Panc1 (cell line): Measurements from ENCODE around the gene NYAP1. TPM values are rescaled to one million over a fixed set of nuclear protein-coding genes. Genes with fewer than 3 reads are reported as not detected.

ENCODE experiments used
- ATAC-seq: fragments of 200-7000 bp; cut with Tn5 transposase; 2 replicates; pipeline ENCODE4 v1.9.1; 2020; ENCODE audit warnings: mild to moderate bottlenecking, moderate library complexity
- BruUV-seq: library from RNA; stranded (reverse); fragments of 400-500 nt; replicated peaks from 2 replicates; lab custom pipeline; 2021; lab: Mats Ljungman, UMichigan
- CTCF ChIA-PET: fragments of 300-600 bp; sonication (Branson Sonifier 250); formaldehyde crosslinking; loops from one replicate; lab custom pipeline; 2022; ENCODE audit warnings: antibody characterized with exemption; lab: Charles Lee
- POLR2A ChIA-PET: fragments of 300-600 bp; sonication (Branson Sonifier 250); formaldehyde crosslinking; loops from one replicate; lab custom pipeline; 2022; ENCODE audit warnings: antibody characterized with exemption; lab: Charles Lee
- DNase-seq: peaks from one replicate; pipeline ENCODE4 v3.0.0-alpha.2; 2010; ENCODE audit warnings: low read depth, low spot score
- H3K27ac ChIP-seq: 2 replicates; pipeline ENCODE4 v1.5.1; 2011; ENCODE audit warnings: mild to moderate bottlenecking, low read length, inconsistent platforms
- H3K27me3 ChIP-seq: fragments of 200-500 bp; sonication (Bioruptor generic); 2 replicates; pipeline ENCODE4 v1.6.0; 2014; ENCODE audit warnings: low read length, inconsistent platforms; ENCODE audit not compliant: control insufficient read depth, insufficient read depth
- H3K36me3 ChIP-seq: fragments of 200-500 bp; sonication (Bioruptor generic); 2 replicates; pipeline ENCODE4 v1.5.1; 2014; ENCODE audit warnings: inconsistent platforms, mild to moderate bottlenecking, low read length, moderate library complexity; ENCODE audit not compliant: control insufficient read depth, insufficient read depth
- H3K4me1 ChIP-seq: 2 replicates; pipeline ENCODE4 v1.5.1; 2011; ENCODE audit warnings: inconsistent platforms, mild to moderate bottlenecking, low read length, moderate library complexity; ENCODE audit not compliant: control insufficient read depth, insufficient read depth
- H3K4me3 ChIP-seq, 2 experiments: 2 replicates each; pipeline ENCODE4 v1.5.1; 2011 to 2012; ENCODE audit warnings: low read depth in 2 of 2, low read length in 2 of 2, mild to moderate bottlenecking in 2 of 2, inconsistent platforms in 1 of 2, moderate library complexity in 1 of 2
- H3K9me3 ChIP-seq: fragments of 200-500 bp; sonication (Bioruptor generic); 2 replicates; pipeline ENCODE4 v1.5.1; 2014; ENCODE audit warnings: low read depth, mild to moderate bottlenecking, inconsistent platforms, low read length, moderate library complexity; ENCODE audit not compliant: control insufficient read depth, insufficient read depth
- POLR2AphosphoS5 ChIP-seq: IDR thresholded peaks from 2 replicates; pipeline ENCODE4 v1.6.1; 2012; ENCODE audit warnings: mild to moderate bottlenecking, low read depth, low read length, moderate library complexity
- SIN3A ChIP-seq: IDR thresholded peaks from 2 replicates; pipeline ENCODE4 v1.6.1; 2012; ENCODE audit warnings: low read depth, mild to moderate bottlenecking, low read length, moderate library complexity, borderline replicate concordance; ENCODE audit not compliant: insufficient read depth
- TCF7L2 ChIP-seq: IDR thresholded peaks from 2 replicates; pipeline ENCODE4 v1.6.1; 2011; ENCODE audit warnings: mild to moderate bottlenecking, low read depth, low read length, inconsistent platforms
- in situ Hi-C: cut with HindIII; loops from 2 replicates; pipeline ENCODE4 v1.10.0; 2016; ENCODE audit warnings: low sequenced_read_pairs, low pct_unique_long_range_greater_than_20kb
- intact Hi-C: fragments of 100-400 bp; cut with micrococcal nuclease; formaldehyde crosslinking; loops from one replicate; pipeline ENCODE4 v1.10.0; 2022; ENCODE audit not compliant: unreplicated experiment
- total RNA-seq: library from RNA; stranded (reverse); gene quantifications from one replicate; pipeline ENCODE4 v1.2.1, GENCODE V29; 2021; ENCODE audit not compliant: unreplicated experiment
- TF ChIP-seq, protein P1 (sequence below): fragments of 450-650 bp; IDR thresholded peaks from 2 replicates; pipeline ENCODE4 v1.5.1; 2017; ENCODE audit warnings: mild to moderate bottlenecking
- TF ChIP-seq, protein P2 (sequence below), 2 experiments: IDR thresholded peaks; 2 replicates each; pipeline ENCODE4 v1.6.1; 2011 to 2012; ENCODE audit warnings: low read depth in 2 of 2, control low read depth in 1 of 2, low read length in 1 of 2, mild to moderate bottlenecking in 1 of 2, moderate library complexity in 1 of 2; ENCODE audit not compliant: insufficient read depth in 1 of 2

Gene NYAP1
- total RNA-seq, 1 experiment from 2014 or later, result 4.0 TPM

DNA sequence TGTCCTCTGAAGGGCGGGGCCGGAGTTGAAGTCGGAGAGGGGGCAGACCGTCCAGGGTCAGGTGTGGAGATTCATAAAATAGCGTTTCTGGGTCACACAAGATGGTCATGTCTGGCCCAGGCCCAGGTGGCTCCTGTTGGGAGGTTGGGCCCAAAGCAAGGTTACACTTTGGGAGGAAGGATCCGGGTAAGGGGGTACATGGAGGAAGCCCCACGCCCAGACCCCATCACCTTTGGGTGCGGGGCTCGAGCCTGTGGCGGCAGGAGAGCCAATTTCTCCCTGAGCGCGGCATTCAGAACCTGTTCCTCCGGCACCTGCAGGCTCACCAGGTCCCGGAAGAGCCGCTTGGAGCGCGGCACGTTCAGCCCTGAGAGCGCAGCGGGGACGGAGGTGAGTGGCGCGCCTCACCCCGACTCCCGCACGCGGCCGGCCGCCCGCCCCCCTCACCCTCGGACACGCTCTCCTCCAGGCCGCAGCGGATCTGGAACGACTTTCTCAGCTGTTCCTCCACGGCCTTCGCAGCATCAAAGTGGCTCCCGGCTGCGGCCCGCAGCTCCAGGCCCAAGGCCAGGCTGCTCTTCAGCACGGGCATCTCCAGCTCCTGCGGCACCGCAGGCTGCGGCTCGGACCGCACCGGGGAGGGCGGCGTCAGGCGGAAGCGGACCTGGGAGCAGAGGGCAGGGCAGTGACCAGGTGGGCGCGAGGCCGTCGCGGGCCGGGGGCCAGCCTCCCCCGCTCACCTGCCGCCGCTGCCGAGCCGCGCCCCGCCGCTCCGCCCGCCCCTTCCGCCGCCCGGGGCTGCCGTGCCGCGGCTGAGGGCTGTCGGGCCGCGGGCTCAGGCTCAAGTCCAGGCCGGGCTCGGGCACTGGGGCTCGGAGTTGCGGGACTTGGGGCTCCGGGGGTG is 48.1 kb upstream of the NYAP1 start:
- in situ Hi-C loops (no loop called here), intact Hi-C loops (no loop called here)
- H3K4me3 ChIP-seq, result peak overlapping the region; percentile 67 to 82
- H3K4me1 ChIP-seq, result peaks cover 43% of the 10 kb centered on the region
- no peaks in the 10 kb centered on the region for H3K27me3 ChIP-seq
- BruUV-seq, result TSS peak; percentile 96
- no peak for DNase-seq
- H3K9me3 ChIP-seq, result no peaks in the 10 kb centered on the region
- POLR2A ChIA-PET, result no interaction called here
- CTCF ChIA-PET, result interaction anchor here (1.0 kb wide), 1 partner anchor 110 kb away, joined by 4 read pairs; no protein-coding TSS in a partner anchor
- H3K27ac ChIP-seq, result peak overlapping the region; percentile 86
- ATAC-seq, result peak; percentile 68
- H3K36me3 ChIP-seq, result no peaks in the 10 kb centered on the region; the same call in 1 of the 2 replicates
- peak; percentile 66 for TF ChIP-seq POLR2AphosphoS5
- peak; percentile 30; the same call in 1 of the 2 replicates for TF ChIP-seq SIN3A
- TF ChIP-seq, protein P1, sequence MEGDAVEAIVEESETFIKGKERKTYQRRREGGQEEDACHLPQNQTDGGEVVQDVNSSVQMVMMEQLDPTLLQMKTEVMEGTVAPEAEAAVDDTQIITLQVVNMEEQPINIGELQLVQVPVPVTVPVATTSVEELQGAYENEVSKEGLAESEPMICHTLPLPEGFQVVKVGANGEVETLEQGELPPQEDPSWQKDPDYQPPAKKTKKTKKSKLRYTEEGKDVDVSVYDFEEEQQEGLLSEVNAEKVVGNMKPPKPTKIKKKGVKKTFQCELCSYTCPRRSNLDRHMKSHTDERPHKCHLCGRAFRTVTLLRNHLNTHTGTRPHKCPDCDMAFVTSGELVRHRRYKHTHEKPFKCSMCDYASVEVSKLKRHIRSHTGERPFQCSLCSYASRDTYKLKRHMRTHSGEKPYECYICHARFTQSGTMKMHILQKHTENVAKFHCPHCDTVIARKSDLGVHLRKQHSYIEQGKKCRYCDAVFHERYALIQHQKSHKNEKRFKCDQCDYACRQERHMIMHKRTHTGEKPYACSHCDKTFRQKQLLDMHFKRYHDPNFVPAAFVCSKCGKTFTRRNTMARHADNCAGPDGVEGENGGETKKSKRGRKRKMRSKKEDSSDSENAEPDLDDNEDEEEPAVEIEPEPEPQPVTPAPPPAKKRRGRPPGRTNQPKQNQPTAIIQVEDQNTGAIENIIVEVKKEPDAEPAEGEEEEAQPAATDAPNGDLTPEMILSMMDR, result no peak
- TF ChIP-seq TCF7L2, result 0 out of 2 replicates have a peak, but pooled peaks have one; percentile 61
- TF ChIP-seq, protein P2, sequence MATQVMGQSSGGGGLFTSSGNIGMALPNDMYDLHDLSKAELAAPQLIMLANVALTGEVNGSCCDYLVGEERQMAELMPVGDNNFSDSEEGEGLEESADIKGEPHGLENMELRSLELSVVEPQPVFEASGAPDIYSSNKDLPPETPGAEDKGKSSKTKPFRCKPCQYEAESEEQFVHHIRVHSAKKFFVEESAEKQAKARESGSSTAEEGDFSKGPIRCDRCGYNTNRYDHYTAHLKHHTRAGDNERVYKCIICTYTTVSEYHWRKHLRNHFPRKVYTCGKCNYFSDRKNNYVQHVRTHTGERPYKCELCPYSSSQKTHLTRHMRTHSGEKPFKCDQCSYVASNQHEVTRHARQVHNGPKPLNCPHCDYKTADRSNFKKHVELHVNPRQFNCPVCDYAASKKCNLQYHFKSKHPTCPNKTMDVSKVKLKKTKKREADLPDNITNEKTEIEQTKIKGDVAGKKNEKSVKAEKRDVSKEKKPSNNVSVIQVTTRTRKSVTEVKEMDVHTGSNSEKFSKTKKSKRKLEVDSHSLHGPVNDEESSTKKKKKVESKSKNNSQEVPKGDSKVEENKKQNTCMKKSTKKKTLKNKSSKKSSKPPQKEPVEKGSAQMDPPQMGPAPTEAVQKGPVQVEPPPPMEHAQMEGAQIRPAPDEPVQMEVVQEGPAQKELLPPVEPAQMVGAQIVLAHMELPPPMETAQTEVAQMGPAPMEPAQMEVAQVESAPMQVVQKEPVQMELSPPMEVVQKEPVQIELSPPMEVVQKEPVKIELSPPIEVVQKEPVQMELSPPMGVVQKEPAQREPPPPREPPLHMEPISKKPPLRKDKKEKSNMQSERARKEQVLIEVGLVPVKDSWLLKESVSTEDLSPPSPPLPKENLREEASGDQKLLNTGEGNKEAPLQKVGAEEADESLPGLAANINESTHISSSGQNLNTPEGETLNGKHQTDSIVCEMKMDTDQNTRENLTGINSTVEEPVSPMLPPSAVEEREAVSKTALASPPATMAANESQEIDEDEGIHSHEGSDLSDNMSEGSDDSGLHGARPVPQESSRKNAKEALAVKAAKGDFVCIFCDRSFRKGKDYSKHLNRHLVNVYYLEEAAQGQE (IDR thresholded peaks at IDR 0.05; ENCODE audit: insufficient read depth in 1 of 2, low read depth in 2 of 2, low read length in 1 of 2), result no peak

DNA sequence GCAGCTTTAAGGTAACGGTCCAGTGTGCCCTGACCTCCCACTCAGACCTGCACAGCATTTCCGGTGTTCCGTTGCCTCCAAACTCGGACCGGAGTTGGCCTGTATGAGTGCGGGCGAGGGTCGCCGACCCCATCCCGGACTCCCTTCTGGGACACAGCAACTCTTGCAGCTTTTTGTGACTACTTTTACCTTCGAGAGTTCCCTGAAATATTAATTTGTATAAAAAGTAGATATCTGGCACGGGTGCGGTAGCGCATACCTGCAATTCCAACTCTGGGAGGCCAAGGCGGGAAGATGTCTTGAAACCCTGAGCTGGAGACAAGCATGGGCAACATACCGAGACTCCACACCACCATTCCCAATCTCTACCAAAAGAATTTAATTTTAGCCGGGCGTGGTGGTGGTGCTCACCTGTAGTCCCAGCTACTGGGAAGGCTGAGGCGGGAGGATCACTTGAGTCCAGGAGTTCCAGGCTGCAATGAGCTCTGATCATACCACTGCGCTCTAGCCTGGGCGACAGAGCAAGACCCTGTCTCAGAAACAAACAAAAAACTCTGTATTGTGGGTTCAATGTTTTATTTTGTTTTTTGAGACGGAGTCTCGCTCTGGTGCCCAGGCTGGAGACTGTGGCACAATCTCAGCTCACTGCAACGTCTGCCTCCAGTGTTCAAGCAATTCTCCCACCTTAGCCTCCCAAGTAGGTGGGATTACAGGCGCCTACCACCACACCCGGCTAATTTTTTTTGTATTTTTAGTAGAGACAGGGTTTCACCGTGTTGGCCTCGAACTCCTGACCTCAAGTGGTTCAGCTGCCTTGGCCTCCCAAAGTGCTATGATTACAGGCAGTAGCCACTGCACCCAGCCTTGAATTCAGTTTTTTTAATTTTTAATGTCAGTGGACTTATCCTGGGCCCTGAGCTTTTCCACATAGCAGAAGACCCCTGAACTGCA is 46.3 kb upstream of the NYAP1 start:
- Histone ChIP-seq H3K4me1 (peaks cover 26% of the 10 kb centered on the region), H3K9me3 (no peaks in the 10 kb centered on the region), H3K36me3 (no peaks in the 10 kb centered on the region), H3K4me3 (peak overlapping the region; percentile 67 to 82), H3K27ac (peak overlapping the region; percentile 86), H3K27me3 (no peaks in the 10 kb centered on the region)
- ChIA-PET POLR2A (interaction anchor here (0.6 to 0.7 kb wide), 2 partner anchors 9 to 297 kb away, joined by 3 to 7 read pairs; no protein-coding TSS in a partner anchor), CTCF (interaction anchor here (0.6 to 1.0 kb wide), 2 partner anchors 31 to 108 kb away, joined by 4 to 11 read pairs; no protein-coding TSS in a partner anchor)
- BruUV-seq, result no TSS peak
- TF ChIP-seq, protein P1, result no peak
- no peak for TF ChIP-seq TCF7L2
- TF ChIP-seq, protein P2 (IDR thresholded peaks at IDR 0.05; ENCODE audit: insufficient read depth in 1 of 2, low read depth in 2 of 2, low read length in 1 of 2), result no peak
- TF ChIP-seq POLR2AphosphoS5, result no peak
- no peak for TF ChIP-seq SIN3A
- no peak for ATAC-seq
- DNase-seq, result no peak
- in situ Hi-C loops, result no loop called here
- intact Hi-C loops, result no loop called here
